Measurements from ENCODE around the gene LAMA2. TPM values are rescaled to one million over a fixed set of nuclear protein-coding genes. Genes with fewer than 3 reads are reported as not detected.

LAMA2 gene
- total and polyA plus RNA-seq, 2 of the 8 experiments (the other 6 are each of a cell fraction or from before 2014, with no cell fraction given) = 1.3 to 3.8 TPM

DNA sequence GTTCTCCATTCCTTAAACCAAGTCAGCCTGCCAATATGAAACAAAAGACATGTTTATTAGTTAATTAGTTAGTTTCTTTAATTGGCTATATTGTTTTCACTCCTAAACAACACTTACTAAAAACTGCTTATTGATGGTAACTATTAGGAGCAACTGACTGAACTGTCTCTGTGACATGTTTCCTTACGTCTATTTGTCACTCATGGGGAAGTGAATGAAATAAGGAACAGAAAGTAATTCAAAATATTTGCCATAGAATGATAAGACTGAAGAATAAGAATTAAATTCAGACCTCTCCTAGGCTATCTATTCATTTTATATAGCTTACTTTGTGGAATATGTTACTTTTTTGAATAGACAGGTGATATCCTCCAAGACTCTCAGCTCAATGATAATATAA is 217.2 kb downstream of the LAMA2 start:
- WGBS, 2 experiments (ENCODE audit: extremely low coverage in 1 of 2, insufficient coverage in 1 of 2, insufficient read length in 1 of 2, insufficient replicate concordance in 2 of 2, low coverage in 1 of 2, low lambda C conversion rate in 2 of 2, missing lambda C conversion rate in 1 of 2) = 100% methylated on average over 1 of the region's 1 CpG; no CpG with 5 or more reads in 1 of the 2 experiments
- TF ChIP-seq GTF2F1 (IDR thresholded peaks at IDR 0.05; ENCODE audit: borderline replicate concordance, low read depth, low read length) (no peak), RNF2 (IDR thresholded peaks at IDR 0.05; ENCODE audit: borderline replicate concordance, low read depth, low read length, missing control alignments, poor library complexity, severe bottlenecking) (no peak), PHF8 (conservative IDR thresholded peaks at IDR 0.05; ENCODE audit: low read depth, low read length) (no peak), POLR2AphosphoS5 (IDR thresholded peaks at IDR 0.05; ENCODE audit: low read depth, low read length) (no peak), NRF1 (IDR thresholded peaks at IDR 0.05; ENCODE audit: low read depth, low read length) (no peak), GABPA (IDR thresholded peaks at IDR 0.05; ENCODE audit: borderline replicate concordance, insufficient read depth, low read length) (no peak), JUND (IDR thresholded peaks at IDR 0.05; ENCODE audit: low read length) (no peak), KDM4A (IDR thresholded peaks at IDR 0.05; ENCODE audit: low read depth, low read length, severe bottlenecking) (no peak), CEBPB (IDR thresholded peaks at IDR 0.05; ENCODE audit: low read depth, low read length) (no peak), POU5F1 (IDR thresholded peaks at IDR 0.05; ENCODE audit: low read depth, low read length) (no peak), TCF12 (IDR thresholded peaks at IDR 0.05; ENCODE audit: low read depth, low read length) (no peak)
- TF ChIP-seq, protein P1, sequence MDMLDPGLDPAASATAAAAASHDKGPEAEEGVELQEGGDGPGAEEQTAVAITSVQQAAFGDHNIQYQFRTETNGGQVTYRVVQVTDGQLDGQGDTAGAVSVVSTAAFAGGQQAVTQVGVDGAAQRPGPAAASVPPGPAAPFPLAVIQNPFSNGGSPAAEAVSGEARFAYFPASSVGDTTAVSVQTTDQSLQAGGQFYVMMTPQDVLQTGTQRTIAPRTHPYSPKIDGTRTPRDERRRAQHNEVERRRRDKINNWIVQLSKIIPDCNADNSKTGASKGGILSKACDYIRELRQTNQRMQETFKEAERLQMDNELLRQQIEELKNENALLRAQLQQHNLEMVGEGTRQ (IDR thresholded peaks at IDR 0.05; ENCODE audit: low read length) = no peak
- no peak overlapping the region for H3K27ac ChIP-seq (ENCODE audit: low read depth, low read length)
- H3K27me3 ChIP-seq (replicated peaks in 1 of 4; ENCODE audit: control insufficient read depth in 3 of 4, extremely low read depth in 1 of 4, insufficient read depth in 3 of 4, low read length in 3 of 4) = no peaks in the 10 kb centered on the region
- no peak overlapping the region for H3K4ac ChIP-seq (replicated peaks; ENCODE audit: insufficient read length, low read depth, low read length)
- H3K79me1 ChIP-seq (ENCODE audit: low read depth, low read length) = no peaks in the 10 kb centered on the region
- no peak overlapping the region for H4K5ac ChIP-seq (ENCODE audit: insufficient read length, low read depth, low read length)
- H4K8ac ChIP-seq (ENCODE audit: extremely low read depth, insufficient read depth, low read length) = no peak overlapping the region
- POLR2A ChIA-PET (ENCODE audit: partially characterized antibody) = no interaction called here
- H3K4me3 ChIP-seq (ENCODE audit: extremely low read depth in 1 of 4, insufficient read depth in 2 of 4, low read depth in 3 of 4, low read length in 4 of 4) = no peak overlapping the region
- H3K18ac ChIP-seq (ENCODE audit: extremely low read depth, low read length) = no peak overlapping the region
- H3K14ac ChIP-seq (ENCODE audit: insufficient read length) = no peak overlapping the region
- H2BK15ac ChIP-seq (ENCODE audit: low read length) = no peak overlapping the region
- no peak overlapping the region for H2AFZ ChIP-seq (ENCODE audit: low read length)
- no peaks in the 10 kb centered on the region for H3K36me3 ChIP-seq (ENCODE audit: control insufficient read depth in 2 of 4, insufficient read depth in 4 of 4, low read length in 3 of 4)
- no peak overlapping the region for H3K9ac ChIP-seq (replicated peaks in 1 of 4; ENCODE audit: extremely low read depth in 1 of 4, low read depth in 3 of 4, low read length in 3 of 4)
- no peak for FAIRE-seq
- CTCF ChIA-PET (ENCODE audit: partially characterized antibody) = interaction anchor here (0.9 kb wide), 1 partner anchor 26 kb away, joined by 3 read pairs; no protein-coding TSS in a partner anchor
- no peaks in the 10 kb centered on the region for H3K9me3 ChIP-seq (ENCODE audit: insufficient read depth in 2 of 2, low read depth in 1 of 2, low read length in 1 of 2)
- H4K20me1 ChIP-seq (replicated peaks in 1 of 2; ENCODE audit: control insufficient read depth in 1 of 2, insufficient read depth in 2 of 2, low read length in 2 of 2) = no peaks in the 10 kb centered on the region
- no peak overlapping the region for H3K23ac ChIP-seq (ENCODE audit: insufficient read length)
- H3K4me1 ChIP-seq (replicated peaks in 1 of 4; ENCODE audit: control insufficient read depth in 3 of 4, insufficient read depth in 4 of 4, low read length in 3 of 4) = no peaks in the 10 kb centered on the region; a peak in 1 of 7 replicates
- H2BK120ac ChIP-seq (replicated peaks; ENCODE audit: low read depth, low read length) = no peak overlapping the region
- no peaks in the 10 kb centered on the region for H3K23me2 ChIP-seq (ENCODE audit: low read depth, low read length)
- no peaks in the 10 kb centered on the region for H3K79me2 ChIP-seq (ENCODE audit: control insufficient read depth in 1 of 2, insufficient read depth in 2 of 2, low read length in 2 of 2)
- H2AK5ac ChIP-seq (ENCODE audit: low read depth, low read length) = no peak overlapping the region
- H3K56ac ChIP-seq (replicated peaks; ENCODE audit: insufficient read length, low read depth, low read length) = no peak overlapping the region
- H2BK20ac ChIP-seq (ENCODE audit: low read length) = no peak overlapping the region
- no peak overlapping the region for H2BK12ac ChIP-seq (ENCODE audit: low read depth, low read length)
- H4K91ac ChIP-seq (replicated peaks; ENCODE audit: insufficient read length, low read length) = no peak overlapping the region
- no peak overlapping the region for H3K4me2 ChIP-seq (ENCODE audit: insufficient read depth in 1 of 2, low read depth in 2 of 2, low read length in 2 of 2)
- DNase-seq (ENCODE audit: low read depth in 1 of 2, low spot score in 2 of 2) = no peak
- no peak overlapping the region for H2BK5ac ChIP-seq (ENCODE audit: low read depth, low read length)
